IPS DF 6.9 (cell line): Measurements from ENCODE around the gene LFNG.
"Not testable (repeated sequence)": the region's sequence is repeated elsewhere in the genome, so short reads cannot be mapped to it uniquely, and the experiment has no call there.

Experiments used
- DNase-seq: peaks from one replicate; pipeline ENCODE4 v3.0.0-alpha.2; 2013; ENCODE audit warnings: low read depth, low spot score
- H3K27ac ChIP-seq: one replicate; pipeline ENCODE4 v1.5.1; 2013; ENCODE audit warnings: low read length, control low read depth
- H3K27me3 ChIP-seq: 2 replicates; pipeline ENCODE4 v1.6.1; 2013; ENCODE audit warnings: mild to moderate bottlenecking, low read length; ENCODE audit not compliant: control insufficient read depth, insufficient read depth
- H3K36me3 ChIP-seq: 2 replicates; pipeline ENCODE4 v1.6.1; 2013; ENCODE audit warnings: low read length; ENCODE audit not compliant: control insufficient read depth, insufficient read depth
- H3K4me1 ChIP-seq: 2 replicates; pipeline ENCODE4 v1.6.1; 2013; ENCODE audit warnings: low read length; ENCODE audit not compliant: control insufficient read depth, insufficient read depth
- H3K4me3 ChIP-seq: 2 replicates; pipeline ENCODE4 v1.5.1; 2013; ENCODE audit warnings: mild to moderate bottlenecking, low read length
- H3K9me3 ChIP-seq: 2 replicates; pipeline ENCODE4 v1.6.1; 2013; ENCODE audit warnings: low read length, inconsistent platforms; ENCODE audit not compliant: control insufficient read depth, insufficient read depth
- WGBS: extraction: QIAGEN DNeasy Blood & Tissue Kit; methylation state at CpG from one replicate; pipeline ENCODE4 v1.1.7; 2013; ENCODE audit warnings: mixed read lengths, missing lambda C conversion rate; ENCODE audit not compliant: insufficient read length, insufficient coverage; 5-methylcytosine and 5-hydroxymethylcytosine counted together

The LFNG gene

GRCh38 chr7:2530994-2531795 is 11.6 kb downstream of the LFNG start:
- H3K27ac ChIP-seq, H3K9me3 ChIP-seq, H3K4me3 ChIP-seq, H3K4me1 ChIP-seq, DNase-seq, H3K27me3 ChIP-seq: not testable (repeated sequence)
- no CpG with 5 or more reads among the region's 43 CpGs for WGBS
- peaks cover 14% of the 10 kb centered on the region; the same call in 1 of the 2 replicates for H3K36me3 ChIP-seq

- not testable (repeated sequence) for H3K27ac ChIP-seq, H3K4me3 ChIP-seq, H3K9me3 ChIP-seq, H3K27me3 ChIP-seq, H3K4me1 ChIP-seq, H3K36me3 ChIP-seq, DNase-seq
- no CpG with 5 or more reads among the region's 17 CpGs for WGBS
Measured at GRCh38 chr7:2531796-2532110, 12.2 kb downstream of the LFNG start.

GRCh38 chr7:2532199-2532772 is 12.7 kb downstream of the LFNG start:
- DNase-seq, H3K4me1 ChIP-seq, H3K27me3 ChIP-seq, H3K4me3 ChIP-seq, H3K9me3 ChIP-seq, H3K36me3 ChIP-seq, H3K27ac ChIP-seq: not testable (repeated sequence)
- no CpG with 5 or more reads among the region's 15 CpGs for WGBS

GRCh38 chr7:2532816-2533215 is 13.2 kb downstream of the LFNG start:
- H3K9me3 ChIP-seq, H3K27ac ChIP-seq, H3K36me3 ChIP-seq, H3K4me3 ChIP-seq, DNase-seq, H3K27me3 ChIP-seq, H3K4me1 ChIP-seq: not testable (repeated sequence)
- no CpG with 5 or more reads among the region's 8 CpGs for WGBS

- not testable (repeated sequence) for H3K36me3 ChIP-seq, H3K9me3 ChIP-seq, H3K27me3 ChIP-seq, H3K4me3 ChIP-seq, DNase-seq, H3K4me1 ChIP-seq, H3K27ac ChIP-seq
- WGBS = no CpG with 5 or more reads among the region's 8 CpGs
Measured at GRCh38 chr7:2533566-2533965, 14.0 kb downstream of the LFNG start.

- H3K27me3 ChIP-seq, H3K27ac ChIP-seq, H3K4me3 ChIP-seq, H3K9me3 ChIP-seq, DNase-seq, H3K4me1 ChIP-seq: not testable (repeated sequence)
- peaks cover 14% of the 10 kb centered on the region for H3K36me3 ChIP-seq
- WGBS = no CpG with 5 or more reads among the region's 34 CpGs
Measured at GRCh38 chr7:2534214-2534613, 14.6 kb downstream of the LFNG start.

GRCh38 chr7:2535872-2536627 is 16.5 kb downstream of the LFNG start:
- WGBS = no CpG with 5 or more reads among the region's 19 CpGs
- not testable (repeated sequence) for DNase-seq, H3K4me1 ChIP-seq, H3K9me3 ChIP-seq, H3K27ac ChIP-seq, H3K4me3 ChIP-seq, H3K27me3 ChIP-seq
- peaks cover 20% of the 10 kb centered on the region for H3K36me3 ChIP-seq

- no CpG with 5 or more reads among the region's 47 CpGs for WGBS
- no peak for DNase-seq
- Histone ChIP-seq H3K4me1 (no peaks in the 10 kb centered on the region), H3K9me3 (no peaks in the 10 kb centered on the region), H3K36me3 (peaks cover 29% of the 10 kb centered on the region), H3K4me3 (no peak overlapping the region), H3K27ac (no peak overlapping the region), H3K27me3 (no peaks in the 10 kb centered on the region)
Measured at GRCh38 chr7:2537981-2538851, 18.6 kb downstream of the LFNG start.

GRCh38 chr7:2539031-2539911 is 19.7 kb downstream of the LFNG start:
- H3K4me1 ChIP-seq = no peaks in the 10 kb centered on the region
- no peak overlapping the region for H3K27ac ChIP-seq
- H3K9me3 ChIP-seq = no peaks in the 10 kb centered on the region
- WGBS = no CpG with 5 or more reads among the region's 32 CpGs
- peaks cover 33% of the 10 kb centered on the region for H3K36me3 ChIP-seq
- no peaks in the 10 kb centered on the region for H3K27me3 ChIP-seq
- H3K4me3 ChIP-seq = no peak overlapping the region
- no peak for DNase-seq
